Hepatocyte (in vitro differentiated cells): ENCODE results near the gene ST6GALNAC2.

ENCODE experiments used
- CTCF ChIP-seq: fragments of 200-600 bp; sonication (generic); IDR thresholded peaks from 2 replicates; pipeline ENCODE4 v1.5.1; 2016; ENCODE audit warnings: antibody characterized with exemption, mild to moderate bottlenecking; ENCODE audit not compliant: poor library complexity
- EZH2 ChIP-seq: fragments of 200-600 bp; sonication (generic); IDR thresholded peaks from 2 replicates; pipeline ENCODE4 v1.6.1; 2016; ENCODE audit warnings: antibody characterized with exemption, mild to moderate bottlenecking, borderline replicate concordance

- TF ChIP-seq CTCF (no peak), EZH2 (no peak)
Observed at GRCh38 chr17:76568811-76569221, 16.8 kb downstream of the ST6GALNAC2 start.
